Mesothelial cell of epicardium (in vitro differentiated cells): ENCODE results near the gene PKP1. TPM values are rescaled to one million over a fixed set of nuclear protein-coding genes. Genes with fewer than 3 reads are reported as not detected.

ENCODE experiments used
- DNase-seq, 2 experiments: peaks; one replicate each; pipeline ENCODE4 v3.0.0; 2021; ENCODE audit warnings: low spot score in 2 of 2; ENCODE audit not compliant: unreplicated experiment in 2 of 2
- H3K27ac Mint-ChIP-seq: 2 replicates; pipeline ENCODE4 v1.8.0; 2021; ENCODE audit warnings: mixed read lengths
- H3K27me3 Mint-ChIP-seq: 2 replicates; pipeline ENCODE4 v1.8.0; 2021; ENCODE audit warnings: low read depth, mixed read lengths
- H3K36me3 Mint-ChIP-seq: 2 replicates; pipeline ENCODE4 v1.8.0; 2021; ENCODE audit warnings: mixed read lengths
- H3K4me1 Mint-ChIP-seq: 2 replicates; pipeline ENCODE4 v1.8.0; 2021; ENCODE audit warnings: mixed read lengths
- H3K4me3 Mint-ChIP-seq: 2 replicates; pipeline ENCODE4 v1.8.0; 2021; ENCODE audit warnings: mild to moderate bottlenecking, moderate library complexity, mixed read lengths
- H3K9me3 Mint-ChIP-seq: 2 replicates; pipeline ENCODE4 v1.8.0; 2021; ENCODE audit warnings: mixed read lengths
- CTCF ChIP-seq: fragments of 200-600 bp; sonication (generic); IDR thresholded peaks from one replicate; pipeline ENCODE4 v1.5.0; 2021; ENCODE audit warnings: antibody characterized with exemption; ENCODE audit not compliant: unreplicated experiment
- total RNA-seq: library from RNA; stranded (reverse); gene quantifications from 3 replicates; pipeline ENCODE4 v1.2.1, GENCODE V29; 2021

PKP1 gene
- total RNA-seq, 1 donor from 2014 or later = 0.54 TPM

GRCh38 chr1:201296352-201296751 is 13.0 kb downstream of the PKP1 start:
- no peaks in the 10 kb centered on the region for H3K9me3 Mint-ChIP-seq
- peaks cover 4% of the 10 kb centered on the region for H3K4me1 Mint-ChIP-seq
- no peaks in the 10 kb centered on the region for H3K36me3 Mint-ChIP-seq
- TF ChIP-seq CTCF = no peak
- H3K27ac Mint-ChIP-seq = no peak overlapping the region
- H3K4me3 Mint-ChIP-seq = no peak overlapping the region
- H3K27me3 Mint-ChIP-seq = peaks cover 4% of the 10 kb centered on the region
- DNase-seq = no peak

GRCh38 chr1:201298396-201299381 is 15.4 kb downstream of the PKP1 start:
- H3K27ac Mint-ChIP-seq = no peak overlapping the region
- H3K4me1 Mint-ChIP-seq = peaks cover 10% of the 10 kb centered on the region
- TF ChIP-seq CTCF = no peak
- no peak overlapping the region for H3K4me3 Mint-ChIP-seq
- H3K27me3 Mint-ChIP-seq = peaks cover 7% of the 10 kb centered on the region
- DNase-seq = no peak
- no peaks in the 10 kb centered on the region for H3K9me3 Mint-ChIP-seq
- H3K36me3 Mint-ChIP-seq = no peaks in the 10 kb centered on the region

- TF ChIP-seq CTCF = no peak
- Mint-ChIP-seq H3K27ac (no peak overlapping the region), H3K4me1 (peaks cover 10% of the 10 kb centered on the region), H3K9me3 (no peaks in the 10 kb centered on the region), H3K36me3 (no peaks in the 10 kb centered on the region), H3K4me3 (no peak overlapping the region), H3K27me3 (peaks cover 5% of the 10 kb centered on the region)
- DNase-seq = no peak
Observed at GRCh38 chr1:201299968-201300367, 16.7 kb downstream of the PKP1 start.

- no peaks in the 10 kb centered on the region for H3K36me3 Mint-ChIP-seq
- no peak for TF ChIP-seq CTCF
- no peaks in the 10 kb centered on the region for H3K9me3 Mint-ChIP-seq
- peaks cover 3% of the 10 kb centered on the region for H3K27me3 Mint-ChIP-seq
- no peak for DNase-seq
- H3K27ac Mint-ChIP-seq = no peak overlapping the region
- no peak overlapping the region for H3K4me3 Mint-ChIP-seq
- peaks cover 10% of the 10 kb centered on the region for H3K4me1 Mint-ChIP-seq
Observed at GRCh38 chr1:201300641-201301040, 17.3 kb downstream of the PKP1 start.

GRCh38 chr1:201302163-201303152 is 19.2 kb downstream of the PKP1 start:
- Mint-ChIP-seq H3K9me3 (no peaks in the 10 kb centered on the region), H3K36me3 (no peaks in the 10 kb centered on the region), H3K4me1 (peaks cover 6% of the 10 kb centered on the region), H3K27ac (no peak overlapping the region), H3K27me3 (peaks cover 6% of the 10 kb centered on the region), H3K4me3 (no peak overlapping the region)
- TF ChIP-seq CTCF = no peak
- DNase-seq = no peak
